HAP-1 (cell line): ENCODE measurements around the gene DUSP3.

Experiments used
- DNase-seq, 2 experiments: peaks; one replicate each; pipeline ENCODE4 v3.0.0-alpha.2; 2016 to 2020; ENCODE audit warnings: low spot score in 2 of 2
- H3K27me3 ChIP-seq: fragments of 250-450 bp; sonication (Bioruptor Pico); 2 replicates; pipeline ENCODE4 v1.5.1; 2020; ENCODE audit warnings: low read depth, mild to moderate bottlenecking, moderate library complexity
- H3K36me3 ChIP-seq: fragments of 250-450 bp; sonication (Bioruptor Pico); replicated peaks from 2 replicates; pipeline ENCODE4 v1.5.1; 2020; ENCODE audit warnings: mild to moderate bottlenecking
- H3K4me1 ChIP-seq: fragments of 250-450 bp; sonication (Bioruptor Pico); 2 replicates; pipeline ENCODE4 v1.5.1; 2020; ENCODE audit warnings: mild to moderate bottlenecking
- H3K4me3 ChIP-seq: fragments of 250-450 bp; sonication (Bioruptor Pico); 2 replicates; pipeline ENCODE4 v1.5.1; 2020; ENCODE audit warnings: mild to moderate bottlenecking, moderate library complexity
- H3K9me3 ChIP-seq: fragments of 250-450 bp; sonication (Bioruptor Pico); 2 replicates; pipeline ENCODE4 v1.5.1; 2020; ENCODE audit warnings: mild to moderate bottlenecking, moderate library complexity
- in situ Hi-C: fragments of 300-500 bp; cut with MboI; formaldehyde crosslinking; loops from 3 replicates; pipeline ENCODE4 v1.14.3; 2020; ENCODE audit warnings: low sequenced_read_pairs, inconsistent platforms, mixed read lengths

The DUSP3 gene

GRCh38 chr17:43790311-43790940 lies 11.6 kb upstream of the DUSP3 start:
- Histone ChIP-seq H3K9me3 (0 out of 2 replicates have a peak, but pooled peaks cover 3% of the 10 kb centered on the region), H3K4me1 (peaks cover 5% of the 10 kb centered on the region; the same call in 1 of the 2 replicates), H3K36me3 (no peaks in the 10 kb centered on the region), H3K27me3 (peaks cover 4% of the 10 kb centered on the region; the same call in 1 of the 2 replicates), H3K4me3 (no peak overlapping the region)
- in situ Hi-C loops: no loop called here
- DNase-seq: no peak

GRCh38 chr17:43789482-43789881 lies 10.7 kb upstream of the DUSP3 start:
- peaks cover 5% of the 10 kb centered on the region; the same call in 1 of the 2 replicates for H3K4me1 ChIP-seq
- H3K4me3 ChIP-seq: no peak overlapping the region
- peaks cover 4% of the 10 kb centered on the region; the same call in 1 of the 2 replicates for H3K27me3 ChIP-seq
- DNase-seq: no peak
- in situ Hi-C loops: no loop called here
- H3K9me3 ChIP-seq: 0 out of 2 replicates have a peak, but pooled peaks cover 3% of the 10 kb centered on the region
- H3K36me3 ChIP-seq: no peaks in the 10 kb centered on the region

GRCh38 chr17:43788540-43788939 lies 9.8 kb upstream of the DUSP3 start:
- Histone ChIP-seq H3K9me3 (0 out of 2 replicates have a peak, but pooled peaks cover 3% of the 10 kb centered on the region), H3K36me3 (no peaks in the 10 kb centered on the region), H3K4me1 (peaks cover 5% of the 10 kb centered on the region; the same call in 1 of the 2 replicates), H3K4me3 (no peak overlapping the region), H3K27me3 (0 out of 2 replicates have a peak, but pooled peaks cover under 1% of the 10 kb centered on the region)
- DNase-seq: no peak
- in situ Hi-C loops: no loop called here

GRCh38 chr17:43787728-43788127 lies 9.0 kb upstream of the DUSP3 start:
- DNase-seq: no peak
- 0 out of 2 replicates have a peak, but pooled peaks cover 3% of the 10 kb centered on the region for H3K9me3 ChIP-seq
- in situ Hi-C loops: no loop called here
- no peaks in the 10 kb centered on the region for H3K36me3 ChIP-seq
- peaks cover 5% of the 10 kb centered on the region; the same call in 1 of the 2 replicates for H3K4me1 ChIP-seq
- H3K27me3 ChIP-seq: 0 out of 2 replicates have a peak, but pooled peaks cover 4% of the 10 kb centered on the region
- no peak overlapping the region for H3K4me3 ChIP-seq

GRCh38 chr17:43784628-43785101 lies 5.9 kb upstream of the DUSP3 start:
- H3K4me3 ChIP-seq: no peak overlapping the region
- H3K27me3 ChIP-seq: 0 out of 2 replicates have a peak, but pooled peaks cover 8% of the 10 kb centered on the region
- no peaks in the 10 kb centered on the region for H3K36me3 ChIP-seq
- H3K4me1 ChIP-seq: no peaks in the 10 kb centered on the region
- no peaks in the 10 kb centered on the region for H3K9me3 ChIP-seq
- no peak for DNase-seq
- in situ Hi-C loops: no loop called here

GRCh38 chr17:43784068-43784467 lies 5.3 kb upstream of the DUSP3 start:
- in situ Hi-C loops: no loop called here
- Histone ChIP-seq H3K9me3 (no peaks in the 10 kb centered on the region), H3K36me3 (no peaks in the 10 kb centered on the region), H3K27me3 (0 out of 2 replicates have a peak, but pooled peaks cover 8% of the 10 kb centered on the region), H3K4me3 (no peak overlapping the region), H3K4me1 (peaks cover 5% of the 10 kb centered on the region)
- no peak for DNase-seq

GRCh38 chr17:43782913-43783680 lies 4.3 kb upstream of the DUSP3 start:
- Histone ChIP-seq H3K27me3 (0 out of 2 replicates have a peak, but pooled peaks cover 8% of the 10 kb centered on the region), H3K4me1 (peaks cover 5% of the 10 kb centered on the region), H3K4me3 (no peak overlapping the region), H3K9me3 (no peaks in the 10 kb centered on the region), H3K36me3 (no peaks in the 10 kb centered on the region; the same call in 1 of the 2 replicates)
- DNase-seq: no peak
- in situ Hi-C loops: no loop called here

- Histone ChIP-seq H3K4me1 (peaks cover 10% of the 10 kb centered on the region), H3K27me3 (0 out of 2 replicates have a peak, but pooled peaks cover 8% of the 10 kb centered on the region), H3K9me3 (no peaks in the 10 kb centered on the region), H3K36me3 (peaks cover 5% of the 10 kb centered on the region), H3K4me3 (peak within 1 kb of the TSS; percentile 86)
- in situ Hi-C loops: no loop called here
- no peak for DNase-seq
Observed at GRCh38 chr17:43780135-43780534, 1.4 kb upstream of the DUSP3 start, which contains the start of gene CFAP97D1. TSS of gene CFAP97D1 (plus strand) at chr17:43780435. CDS start at chr17:43780463, 28 bp downstream.

- Histone ChIP-seq H3K9me3 (no peaks in the 10 kb centered on the region), H3K36me3 (peaks cover 10% of the 10 kb centered on the region), H3K4me3 (peak overlapping the region; percentile 86), H3K27me3 (0 out of 2 replicates have a peak, but pooled peaks cover 8% of the 10 kb centered on the region), H3K4me1 (peaks cover 10% of the 10 kb centered on the region)
- peak; percentile 52 to 75 for DNase-seq
- in situ Hi-C loops: no loop called here
Observed at GRCh38 chr17:43779145-43780125, 658 bp upstream of the DUSP3 start.

GRCh38 chr17:43774304-43775250 lies 4.2 kb downstream of the DUSP3 start:
- Histone ChIP-seq H3K9me3 (no peaks in the 10 kb centered on the region), H3K4me3 (no peak overlapping the region), H3K4me1 (peaks cover 9% of the 10 kb centered on the region), H3K27me3 (no peaks in the 10 kb centered on the region), H3K36me3 (peaks cover 43% of the 10 kb centered on the region)
- DNase-seq: no peak
- in situ Hi-C loops: loop anchor here (25.0 kb wide), 1 partner anchor 112 kb away; the partner anchor contains the start of gene MEOX1

- no peak overlapping the region for H3K4me3 ChIP-seq
- no peak for DNase-seq
- H3K4me1 ChIP-seq: peaks cover 5% of the 10 kb centered on the region
Observed at GRCh38 chr17:43772877-43773648, 5.7 kb downstream of the DUSP3 start.

More at GRCh38 chr17:43772877-43773648, 5.7 kb downstream of the DUSP3 start:
- peaks cover 57% of the 10 kb centered on the region for H3K36me3 ChIP-seq
- no peaks in the 10 kb centered on the region for H3K27me3 ChIP-seq
- in situ Hi-C loops: loop anchor here (25.0 kb wide), 1 partner anchor 111 kb away; the partner anchor contains the start of gene MEOX1
- no peaks in the 10 kb centered on the region for H3K9me3 ChIP-seq
